Panc1 (cell line): ENCODE measurements around the gene ZNF256. TPM values are rescaled to one million over a fixed set of nuclear protein-coding genes. Genes with fewer than 3 reads are reported as not detected.
"Not testable (repeated sequence)": the region's sequence is repeated elsewhere in the genome, so short reads cannot be mapped to it uniquely, and the experiment has no call there.

Experiments used
- ATAC-seq: fragments of 200-7000 bp; cut with Tn5 transposase; 2 replicates; pipeline ENCODE4 v1.9.1; 2020; ENCODE audit warnings: mild to moderate bottlenecking, moderate library complexity
- BruUV-seq: library from RNA; stranded (reverse); fragments of 400-500 nt; replicated peaks from 2 replicates; lab custom pipeline; 2021; lab: Mats Ljungman, UMichigan
- CTCF ChIA-PET: fragments of 300-600 bp; sonication (Branson Sonifier 250); formaldehyde crosslinking; loops from one replicate; lab custom pipeline; 2022; ENCODE audit warnings: antibody characterized with exemption; lab: Charles Lee
- POLR2A ChIA-PET: fragments of 300-600 bp; sonication (Branson Sonifier 250); formaldehyde crosslinking; loops from one replicate; lab custom pipeline; 2022; ENCODE audit warnings: antibody characterized with exemption; lab: Charles Lee
- DNase-seq: peaks from one replicate; pipeline ENCODE4 v3.0.0-alpha.2; 2010; ENCODE audit warnings: low read depth, low spot score
- H3K27ac ChIP-seq: 2 replicates; pipeline ENCODE4 v1.5.1; 2011; ENCODE audit warnings: mild to moderate bottlenecking, low read length, inconsistent platforms
- H3K27me3 ChIP-seq: fragments of 200-500 bp; sonication (Bioruptor generic); 2 replicates; pipeline ENCODE4 v1.6.0; 2014; ENCODE audit warnings: low read length, inconsistent platforms; ENCODE audit not compliant: control insufficient read depth, insufficient read depth
- H3K36me3 ChIP-seq: fragments of 200-500 bp; sonication (Bioruptor generic); 2 replicates; pipeline ENCODE4 v1.5.1; 2014; ENCODE audit warnings: inconsistent platforms, mild to moderate bottlenecking, low read length, moderate library complexity; ENCODE audit not compliant: control insufficient read depth, insufficient read depth
- H3K4me1 ChIP-seq: 2 replicates; pipeline ENCODE4 v1.5.1; 2011; ENCODE audit warnings: inconsistent platforms, mild to moderate bottlenecking, low read length, moderate library complexity; ENCODE audit not compliant: control insufficient read depth, insufficient read depth
- H3K4me3 ChIP-seq, 2 experiments: 2 replicates each; pipeline ENCODE4 v1.5.1; 2011 to 2012; ENCODE audit warnings: low read depth in 2 of 2, low read length in 2 of 2, mild to moderate bottlenecking in 2 of 2, inconsistent platforms in 1 of 2, moderate library complexity in 1 of 2
- H3K9me3 ChIP-seq: fragments of 200-500 bp; sonication (Bioruptor generic); 2 replicates; pipeline ENCODE4 v1.5.1; 2014; ENCODE audit warnings: low read depth, mild to moderate bottlenecking, inconsistent platforms, low read length, moderate library complexity; ENCODE audit not compliant: control insufficient read depth, insufficient read depth
- CTCF ChIP-seq: fragments of 450-650 bp; IDR thresholded peaks from 2 replicates; pipeline ENCODE4 v1.5.1; 2017; ENCODE audit warnings: mild to moderate bottlenecking
- POLR2AphosphoS5 ChIP-seq: IDR thresholded peaks from 2 replicates; pipeline ENCODE4 v1.6.1; 2012; ENCODE audit warnings: mild to moderate bottlenecking, low read depth, low read length, moderate library complexity
- REST ChIP-seq, 2 experiments: IDR thresholded peaks; 2 replicates each; pipeline ENCODE4 v1.6.1; 2011 to 2012; ENCODE audit warnings: low read depth in 2 of 2, control low read depth in 1 of 2, low read length in 1 of 2, mild to moderate bottlenecking in 1 of 2, moderate library complexity in 1 of 2; ENCODE audit not compliant: insufficient read depth in 1 of 2
- SIN3A ChIP-seq: IDR thresholded peaks from 2 replicates; pipeline ENCODE4 v1.6.1; 2012; ENCODE audit warnings: low read depth, mild to moderate bottlenecking, low read length, moderate library complexity, borderline replicate concordance; ENCODE audit not compliant: insufficient read depth
- TCF7L2 ChIP-seq: IDR thresholded peaks from 2 replicates; pipeline ENCODE4 v1.6.1; 2011; ENCODE audit warnings: mild to moderate bottlenecking, low read depth, low read length, inconsistent platforms
- in situ Hi-C: cut with HindIII; loops from 2 replicates; pipeline ENCODE4 v1.10.0; 2016; ENCODE audit warnings: low sequenced_read_pairs, low pct_unique_long_range_greater_than_20kb
- intact Hi-C: fragments of 100-400 bp; cut with micrococcal nuclease; formaldehyde crosslinking; loops from one replicate; pipeline ENCODE4 v1.10.0; 2022; ENCODE audit not compliant: unreplicated experiment
- total RNA-seq: library from RNA; stranded (reverse); gene quantifications from one replicate; pipeline ENCODE4 v1.2.1, GENCODE V29; 2021; ENCODE audit not compliant: unreplicated experiment

Gene ZNF256
- total RNA-seq, 1 experiment from 2014 or later = 10.1 TPM

- BruUV-seq = no TSS peak
- POLR2A ChIA-PET = no interaction called here
- ATAC-seq = no peak
- no peaks in the 10 kb centered on the region for H3K36me3 ChIP-seq
- in situ Hi-C loops (no loop called here), intact Hi-C loops (no loop called here)
- no peak for DNase-seq
- H3K4me1 ChIP-seq = no peaks in the 10 kb centered on the region
- no peak overlapping the region for H3K27ac ChIP-seq
- H3K4me3 ChIP-seq = no peak overlapping the region
- H3K27me3 ChIP-seq = no peaks in the 10 kb centered on the region
- CTCF ChIA-PET = no interaction called here
- TF ChIP-seq REST (IDR thresholded peaks at IDR 0.05; ENCODE audit: insufficient read depth in 1 of 2, low read depth in 2 of 2, low read length in 1 of 2) (peak in 1 of 2 experiments; percentile 59; a peak in 1 of 4 replicates), TCF7L2 (no peak)
- peaks cover 65% of the 10 kb centered on the region for H3K9me3 ChIP-seq
Observed at GRCh38 chr19:57927587-57927986, 19.9 kb downstream of the ZNF256 start.

GRCh38 chr19:57916168-57916995 lies 31.1 kb downstream of the ZNF256 start, which contains the start of gene ZNF417:
TSS of gene ZNF417 (minus strand) at chr19:57916592. CDS start at chr19:57916411, 181 bp downstream.
- TSS peak; percentile 81 for BruUV-seq
- ChIA-PET POLR2A (interaction anchor here (0.6 to 0.7 kb wide), 2 partner anchors 235 to 252 kb away, joined by 3 to 5 read pairs; partner anchors contain the start of gene ZNF551), CTCF (interaction anchor here (0.7 kb wide), 1 partner anchor 253 kb away, joined by 3 read pairs; no protein-coding TSS in a partner anchor)
- H3K27me3 ChIP-seq, H3K4me1 ChIP-seq, intact Hi-C loops, H3K36me3 ChIP-seq, in situ Hi-C loops: not testable (repeated sequence)
- DNase-seq (peak; percentile 91), ATAC-seq (peak; percentile 100)
- H3K27ac ChIP-seq = peak within 1 kb of the TSS; percentile 91
- peak within 1 kb of the TSS; percentile 86 to 88 for H3K4me3 ChIP-seq
- TF ChIP-seq SIN3A = 0 out of 2 replicates have a peak, but pooled peaks have one; percentile 55
- peak; percentile 77 for TF ChIP-seq CTCF
- peak; percentile 88 for TF ChIP-seq POLR2AphosphoS5
- peaks cover 25% of the 10 kb centered on the region; the same call in 1 of the 2 replicates for H3K9me3 ChIP-seq

GRCh38 chr19:57914531-57914930 lies 33.0 kb downstream of the ZNF256 start:
- TF ChIP-seq SIN3A = no peak
- no peak for TF ChIP-seq REST (IDR thresholded peaks at IDR 0.05; ENCODE audit: insufficient read depth in 1 of 2, low read depth in 2 of 2, low read length in 1 of 2)
- no peak for TF ChIP-seq TCF7L2
- no peak for TF ChIP-seq CTCF
- no peak for TF ChIP-seq POLR2AphosphoS5
- BruUV-seq = no TSS peak
- intact Hi-C loops = no loop called here
- CTCF ChIA-PET = no interaction called here
- no peak for ATAC-seq
- no peak overlapping the region for H3K4me3 ChIP-seq
- H3K27ac ChIP-seq = no peak overlapping the region
- POLR2A ChIA-PET = interaction anchor here (0.5 kb wide), 1 partner anchor 418 kb away, joined by 17 read pairs; no protein-coding TSS in a partner anchor
- H3K4me1 ChIP-seq = no peaks in the 10 kb centered on the region; the same call in 1 of the 2 replicates
- H3K36me3 ChIP-seq = peaks cover 3% of the 10 kb centered on the region; the same call in 1 of the 2 replicates
- peaks cover 31% of the 10 kb centered on the region; the same call in 1 of the 2 replicates for H3K9me3 ChIP-seq
- in situ Hi-C loops = no loop called here
- H3K27me3 ChIP-seq = no peaks in the 10 kb centered on the region
- no peak for DNase-seq
